GM23338 (cell line): ENCODE results near the gene FEZF2.

Experiments
- CREB1 ChIP-seq: fragments of 250-450 bp; sonication (Bioruptor Pico); IDR thresholded peaks from 2 replicates; pipeline ENCODE4 v1.5.0; 2020; ENCODE audit warnings: low read depth, mild to moderate bottlenecking, moderate library complexity
- CTCF ChIP-seq, 2 experiments: fragments of 200-600 bp in 1 of 2; sonication (generic) in 1 of 2; conservative IDR thresholded peaks; 2 replicates each; pipeline versions ENCODE4 v1.5.1 to v1.6.1; 2016 to 2017; ENCODE audit warnings: antibody characterized with exemption in 2 of 2, low read depth in 2 of 2, mild to moderate bottlenecking in 2 of 2, moderate library complexity in 1 of 2
- EZH2 ChIP-seq: fragments of 200-600 bp; sonication (generic); IDR thresholded peaks from one replicate; pipeline ENCODE4 v1.8.0; 2017; ENCODE audit warnings: antibody characterized with exemption, mild to moderate bottlenecking, low read depth; ENCODE audit not compliant: unreplicated experiment
- NANOG ChIP-seq: IDR thresholded peaks from 2 replicates; pipeline ENCODE4 v1.6.1; 2016; ENCODE audit warnings: antibody characterized with exemption, borderline replicate concordance
- POLR2AphosphoS5 ChIP-seq: IDR thresholded peaks from 2 replicates; pipeline ENCODE4 v1.6.1; 2016; ENCODE audit warnings: antibody characterized with exemption, low read depth
- REST ChIP-seq: IDR thresholded peaks from one replicate; pipeline ENCODE4 v1.6.1; 2018; ENCODE audit warnings: antibody characterized with exemption; ENCODE audit not compliant: unreplicated experiment
- STAT1 ChIP-seq: IDR thresholded peaks from one replicate; pipeline ENCODE4 v1.6.1; 2016; ENCODE audit warnings: antibody characterized with exemption; ENCODE audit not compliant: unreplicated experiment

DNA sequence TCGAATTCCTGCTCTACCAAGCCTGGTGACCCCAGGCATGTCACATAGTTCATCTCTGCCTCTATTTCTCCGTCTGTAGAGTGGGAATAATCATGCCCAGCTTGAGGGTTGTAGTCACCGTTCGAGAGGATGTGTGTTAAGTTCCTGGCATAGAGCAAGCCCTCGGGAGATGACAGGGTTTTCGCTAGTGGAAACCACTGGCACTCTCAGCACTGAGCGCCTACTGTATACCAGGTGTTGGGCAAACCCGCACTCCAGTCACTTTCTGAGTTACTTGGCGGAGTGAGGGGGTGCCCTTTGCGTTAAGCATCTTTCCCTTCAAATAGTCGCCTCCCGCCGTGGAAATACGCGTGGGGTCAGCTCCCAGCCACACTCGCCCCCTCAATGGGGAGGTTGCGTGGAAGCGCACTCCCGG, 5.1 kb downstream of the FEZF2 start:
- TF ChIP-seq CTCF (conservative IDR thresholded peaks at IDR 0.05; ENCODE audit: low read depth in 2 of 2) = no peak
- no peak for TF ChIP-seq EZH2
- TF ChIP-seq CREB1 (CRISPR knock-in tag) = no peak
- TF ChIP-seq POLR2AphosphoS5 = no peak
- TF ChIP-seq REST = no peak
- TF ChIP-seq STAT1 = no peak
- no peak for TF ChIP-seq NANOG
